Prostate gland (tissue), 2 donors: Measurements from ENCODE around the gene TPM3. TPM values are rescaled to one million over a fixed set of nuclear protein-coding genes. Genes with fewer than 3 reads are reported as not detected.
"Not testable (repeated sequence)": the region's sequence is repeated elsewhere in the genome, so short reads cannot be mapped to it uniquely, and the experiment has no call there.

Experiments used
- DNase-seq: peaks from one replicate; pipeline ENCODE4 v3.0.0-alpha.2; 2019; ENCODE audit warnings: low spot score
- H3K27ac ChIP-seq, 2 donors: fragments of 200-600 bp; sonication (generic); 2 replicates each; pipeline ENCODE4 v1.5.1; 2017 to 2019
- H3K27me3 ChIP-seq: fragments of 200-600 bp; sonication (generic); replicated peaks from 2 replicates; pipeline ENCODE4 v1.5.1; 2019; ENCODE audit not compliant: insufficient read depth
- H3K36me3 ChIP-seq, 2 donors: fragments of 200-600 bp; sonication (generic); 1 replicate in 1 of 2; 2 replicates in 1 of 2; pipeline versions ENCODE4 v1.5.1 to v1.8.1; 2017 to 2019
- H3K4me1 ChIP-seq: fragments of 200-600 bp; sonication (generic); replicated peaks from 2 replicates; pipeline ENCODE4 v1.5.1; 2019
- H3K4me3 ChIP-seq, 2 donors: fragments of 200-600 bp; sonication (generic); 2 replicates each; pipeline ENCODE4 v1.5.1; 2017 to 2019
- H3K9me3 ChIP-seq: fragments of 200-600 bp; sonication (generic); 2 replicates; pipeline ENCODE4 v1.5.1; 2017
- CTCF ChIP-seq, 4 experiments: fragments of 200-600 bp in 2 of 4; fragments of 450-650 bp in 2 of 4; sonication (generic) in 2 of 4; IDR thresholded peaks; 1 replicate in 3 of 4; 2 replicates in 1 of 4; pipeline ENCODE4 v1.5.1; 2016 to 2019; ENCODE audit warnings: antibody characterized with exemption in 4 of 4, mild to moderate bottlenecking in 2 of 4, moderate library complexity in 2 of 4
- POLR2A ChIP-seq: fragments of 450-650 bp; IDR thresholded peaks from one replicate; pipeline ENCODE4 v1.6.1; 2016; ENCODE audit warnings: antibody characterized with exemption, mild to moderate bottlenecking
- POLR2AphosphoS5 ChIP-seq: sonication (generic); formaldehyde crosslinking; IDR thresholded peaks from one replicate; pipeline ENCODE4 v1.6.1; 2017; ENCODE audit warnings: antibody characterized with exemption
- WGBS: methylation state at CpG from one replicate; pipeline ENCODE4 v1.1.5; 2018; 5-methylcytosine and 5-hydroxymethylcytosine counted together
- intact Hi-C: fragments of 100-400 bp; cut with DNase I; formaldehyde crosslinking; loops from one replicate; pipeline ENCODE4 v1.14.2; 2022
- total RNA-seq, 2 donors: library from RNA; depleted of rRNA; stranded (reverse); fragments of >200 nt; gene quantifications; one replicate each; pipeline ENCODE4 v1.1.0, GENCODE V29; 2016

Gene TPM3
- total RNA-seq, 2 donors from 2014 or later, result 147 to 277 TPM

- H3K9me3 ChIP-seq, result no peaks in the 10 kb centered on the region
- H3K27ac ChIP-seq, result peak overlapping the region; percentile 9 to 51
- H3K4me1 ChIP-seq, result peaks cover 3% of the 10 kb centered on the region
- H3K27me3 ChIP-seq, result no peaks in the 10 kb centered on the region
- WGBS, result 17% methylated on average over 9 of the region's 9 CpGs
- no peak overlapping the region for H3K4me3 ChIP-seq
- intact Hi-C loops, result no loop called here
- TF ChIP-seq POLR2AphosphoS5, result peak; percentile 11
- TF ChIP-seq POLR2A, result no peak
- TF ChIP-seq CTCF (IDR thresholded peaks at IDR 0.05), result no peak
- H3K36me3 ChIP-seq, result no peaks in the 10 kb centered on the region
- peak; percentile 17 for DNase-seq
Observed at GRCh38 chr1:154155251-154155650, 36.6 kb downstream of the TPM3 start.

GRCh38 chr1:154154534-154155191 is 37.2 kb downstream of the TPM3 start, which contains the start of gene NUP210L:
NUP210L (minus strand) TSS chr1:154155073.
- 79% methylated on average over 29 of the region's 29 CpGs for WGBS
- peak; percentile 6 for DNase-seq
- Histone ChIP-seq H3K27me3 (no peaks in the 10 kb centered on the region), H3K9me3 (no peaks in the 10 kb centered on the region), H3K36me3 (no peaks in the 10 kb centered on the region), H3K27ac (peak within 1 kb of the TSS; percentile 9 to 51), H3K4me1 (peaks cover 3% of the 10 kb centered on the region), H3K4me3 (no peak within 1 kb of the TSS)
- no peak for TF ChIP-seq POLR2A
- TF ChIP-seq POLR2AphosphoS5, result no peak
- no peak for TF ChIP-seq CTCF (IDR thresholded peaks at IDR 0.05)
- intact Hi-C loops, result no loop called here

- no peaks in the 10 kb centered on the region for H3K36me3 ChIP-seq
- intact Hi-C loops, result no loop called here
- H3K27me3 ChIP-seq, result no peaks in the 10 kb centered on the region
- peaks cover 3% of the 10 kb centered on the region for H3K4me1 ChIP-seq
- 97% methylated on average over 6 of the region's 6 CpGs for WGBS
- DNase-seq, result no peak
- no peak overlapping the region for H3K27ac ChIP-seq
- H3K4me3 ChIP-seq, result no peak overlapping the region
- H3K9me3 ChIP-seq, result no peaks in the 10 kb centered on the region
- TF ChIP-seq CTCF (IDR thresholded peaks at IDR 0.05) (no peak), POLR2AphosphoS5 (no peak)
Observed at GRCh38 chr1:154154053-154154452, 37.8 kb downstream of the TPM3 start.

- no peak overlapping the region for H3K4me3 ChIP-seq
- TF ChIP-seq POLR2AphosphoS5, result no peak
- TF ChIP-seq CTCF (IDR thresholded peaks at IDR 0.05), result no peak
- TF ChIP-seq POLR2A, result no peak
- H3K27ac ChIP-seq, result no peak overlapping the region
- DNase-seq, result no peak
- no peaks in the 10 kb centered on the region for H3K9me3 ChIP-seq
- peaks cover 3% of the 10 kb centered on the region for H3K4me1 ChIP-seq
- H3K27me3 ChIP-seq, result no peaks in the 10 kb centered on the region
- no peaks in the 10 kb centered on the region for H3K36me3 ChIP-seq
- intact Hi-C loops, result no loop called here
Observed at GRCh38 chr1:154151311-154151710, 40.6 kb downstream of the TPM3 start.

- Histone ChIP-seq H3K9me3 (no peaks in the 10 kb centered on the region), H3K27me3 (no peaks in the 10 kb centered on the region), H3K36me3 (no peaks in the 10 kb centered on the region), H3K4me3 (no peak overlapping the region), H3K4me1 (no peaks in the 10 kb centered on the region), H3K27ac (no peak overlapping the region)
- no peak for DNase-seq
- intact Hi-C loops, result no loop called here
- no peak for TF ChIP-seq POLR2A
- TF ChIP-seq CTCF (IDR thresholded peaks at IDR 0.05), result no peak
- TF ChIP-seq POLR2AphosphoS5, result no peak
- WGBS, result 71% methylated on average over 3 of the region's 3 CpGs
Observed at GRCh38 chr1:154148807-154149206, 43.1 kb downstream of the TPM3 start.

GRCh38 chr1:154147505-154147904 is 44.4 kb downstream of the TPM3 start:
- H3K4me3 ChIP-seq, H3K9me3 ChIP-seq, H3K27me3 ChIP-seq, H3K27ac ChIP-seq, intact Hi-C loops, DNase-seq, H3K4me1 ChIP-seq, H3K36me3 ChIP-seq: not testable (repeated sequence)
- 85% methylated on average over 5 of the region's 5 CpGs for WGBS
